HG02885 (cell line): ENCODE data around the gene ELFN2.

Source experiments
- ATAC-seq: cut with Tn5 transposase; IDR thresholded peaks from one replicate; pipeline ENCODE4 v1.9.1; 2021; ENCODE audit warnings: mild to moderate bottlenecking; ENCODE audit not compliant: unreplicated experiment, poor library complexity

The ELFN2 gene

GRCh38 chr22:37428649-37429586 lies 1.6 kb upstream of the ELFN2 start:
- ATAC-seq: no peak

- no peak for ATAC-seq
These were observed 694 bp upstream of the ELFN2 start for GRCh38 chr22:37427711-37428635.

GRCh38 chr22:37426706-37427134 lies 559 bp downstream of the ELFN2 start:
- ATAC-seq: no peak

GRCh38 chr22:37425800-37426705 lies 1.2 kb downstream of the ELFN2 start:
- no peak for ATAC-seq

GRCh38 chr22:37425369-37425768 lies 1.9 kb downstream of the ELFN2 start:
- ATAC-seq: no peak

- no peak for ATAC-seq
These were observed 4.0 kb downstream of the ELFN2 start for GRCh38 chr22:37423283-37423682.

GRCh38 chr22:37421468-37421877 lies 5.8 kb downstream of the ELFN2 start:
- ATAC-seq: no peak

GRCh38 chr22:37420686-37421467 lies 6.4 kb downstream of the ELFN2 start:
- ATAC-seq: no peak

- no peak for ATAC-seq
These were observed 7.2 kb downstream of the ELFN2 start for GRCh38 chr22:37419969-37420685.

GRCh38 chr22:37419370-37419968 lies 7.8 kb downstream of the ELFN2 start:
- ATAC-seq: no peak

GRCh38 chr22:37418627-37419369 lies 8.5 kb downstream of the ELFN2 start:
- ATAC-seq: no peak

GRCh38 chr22:37417677-37418348 lies 9.5 kb downstream of the ELFN2 start:
- ATAC-seq: no peak

- no peak for ATAC-seq
These were observed 10.0 kb downstream of the ELFN2 start for GRCh38 chr22:37417264-37417663.

- ATAC-seq: no peak
These were observed 10.5 kb downstream of the ELFN2 start for GRCh38 chr22:37416827-37417226.

- ATAC-seq: no peak
These were observed 10.9 kb downstream of the ELFN2 start for GRCh38 chr22:37416389-37416788.

GRCh38 chr22:37415210-37415609 lies 12.1 kb downstream of the ELFN2 start:
- no peak for ATAC-seq

- no peak for ATAC-seq
These were observed 13.0 kb downstream of the ELFN2 start for GRCh38 chr22:37414288-37414687.
